Loucy (cell line): ENCODE measurements around the gene BLOC1S3.

ENCODE experiments used
- EZH2phosphoT487 ChIP-seq: fragments of 200-600 bp; IDR thresholded peaks from 2 replicates; pipeline ENCODE4 v1.6.1; 2018; ENCODE audit warnings: antibody characterized with exemption, mild to moderate bottlenecking, moderate library complexity, borderline replicate concordance
- TF ChIP-seq, protein P1 (sequence below): fragments of 200-600 bp; sonication (generic); conservative IDR thresholded peaks from 2 replicates; pipeline ENCODE4 v1.5.1; 2014; ENCODE audit warnings: mild to moderate bottlenecking, antibody characterized with exemption, low read length

DNA sequence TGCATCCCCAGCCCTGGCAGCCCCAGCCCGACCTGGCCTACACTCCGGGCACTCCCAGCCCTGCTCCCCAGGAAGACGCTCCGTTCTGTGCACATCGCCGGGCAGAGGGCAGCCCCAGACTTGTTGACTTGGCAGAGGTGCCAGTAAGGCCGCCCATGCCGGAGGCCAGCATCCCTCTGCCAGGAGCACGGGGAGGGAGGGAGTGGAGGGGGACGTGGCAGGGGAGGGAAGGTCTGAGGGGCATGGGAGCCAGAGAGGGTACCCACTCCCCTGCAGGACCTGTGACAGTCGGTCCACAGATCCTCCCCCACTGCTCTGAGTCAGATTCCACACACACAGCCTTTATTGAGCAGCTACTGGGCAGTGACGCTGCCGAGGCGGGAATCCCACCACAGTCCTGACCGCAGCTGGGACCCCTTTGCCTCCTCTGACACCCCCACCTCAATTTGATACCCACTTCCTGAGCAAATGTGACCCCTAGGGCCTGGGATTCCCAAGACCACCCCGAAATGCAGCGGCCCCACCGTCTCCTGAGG, 15.9 kb upstream of the BLOC1S3 start:
- TF ChIP-seq, protein P1, sequence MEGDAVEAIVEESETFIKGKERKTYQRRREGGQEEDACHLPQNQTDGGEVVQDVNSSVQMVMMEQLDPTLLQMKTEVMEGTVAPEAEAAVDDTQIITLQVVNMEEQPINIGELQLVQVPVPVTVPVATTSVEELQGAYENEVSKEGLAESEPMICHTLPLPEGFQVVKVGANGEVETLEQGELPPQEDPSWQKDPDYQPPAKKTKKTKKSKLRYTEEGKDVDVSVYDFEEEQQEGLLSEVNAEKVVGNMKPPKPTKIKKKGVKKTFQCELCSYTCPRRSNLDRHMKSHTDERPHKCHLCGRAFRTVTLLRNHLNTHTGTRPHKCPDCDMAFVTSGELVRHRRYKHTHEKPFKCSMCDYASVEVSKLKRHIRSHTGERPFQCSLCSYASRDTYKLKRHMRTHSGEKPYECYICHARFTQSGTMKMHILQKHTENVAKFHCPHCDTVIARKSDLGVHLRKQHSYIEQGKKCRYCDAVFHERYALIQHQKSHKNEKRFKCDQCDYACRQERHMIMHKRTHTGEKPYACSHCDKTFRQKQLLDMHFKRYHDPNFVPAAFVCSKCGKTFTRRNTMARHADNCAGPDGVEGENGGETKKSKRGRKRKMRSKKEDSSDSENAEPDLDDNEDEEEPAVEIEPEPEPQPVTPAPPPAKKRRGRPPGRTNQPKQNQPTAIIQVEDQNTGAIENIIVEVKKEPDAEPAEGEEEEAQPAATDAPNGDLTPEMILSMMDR = no peak
- TF ChIP-seq EZH2phosphoT487 = no peak
